GM23338 (cell line): ENCODE data around the gene CCL15. TPM values are rescaled to one million over a fixed set of nuclear protein-coding genes. Genes with fewer than 3 reads are reported as not detected.

Source experiments
- ATAC-seq: fragments of 200-7000 bp; cut with Tn5 transposase; 3 replicates; pipeline ENCODE4 v1.9.1; 2020
- DNase-seq: peaks from one replicate; pipeline ENCODE4 v3.0.0-alpha.2; 2015; ENCODE audit warnings: low spot score
- H2AFZ ChIP-seq: fragments of 200-600 bp; sonication (generic); 2 replicates; pipeline ENCODE4 v1.8.0; 2016; ENCODE audit warnings: antibody characterized with exemption, mild to moderate bottlenecking, moderate library complexity
- H3F3A ChIP-seq: fragments of 200-600 bp; sonication (generic); replicated peaks from 2 replicates; pipeline ENCODE4 v1.8.0; 2017; ENCODE audit warnings: antibody characterized with exemption, mixed run types, low read depth
- H3K27ac ChIP-seq: fragments of 200-600 bp; sonication (generic); 2 replicates; pipeline ENCODE4 v1.6.1; 2016; ENCODE audit warnings: low read depth
- H3K27me3 ChIP-seq: fragments of 200-600 bp; sonication (generic); 2 replicates; pipeline ENCODE4 v1.8.0; 2016; ENCODE audit warnings: mild to moderate bottlenecking, mixed run types, moderate library complexity; ENCODE audit not compliant: insufficient read depth
- H3K36me3 ChIP-seq: fragments of 200-600 bp; sonication (generic); 2 replicates; pipeline ENCODE4 v1.8.0; 2016; ENCODE audit warnings: mild to moderate bottlenecking; ENCODE audit not compliant: insufficient read depth
- H3K4me1 ChIP-seq: fragments of 200-600 bp; sonication (generic); 2 replicates; pipeline ENCODE4 v1.8.0; 2016; ENCODE audit warnings: mild to moderate bottlenecking, moderate library complexity; ENCODE audit not compliant: insufficient read depth
- H3K4me2 ChIP-seq: fragments of 200-600 bp; sonication (generic); 2 replicates; pipeline ENCODE4 v1.7.1; 2017; ENCODE audit warnings: mixed run types
- H3K4me3 ChIP-seq: fragments of 200-600 bp; sonication (generic); 2 replicates; pipeline ENCODE4 v1.6.1; 2016; ENCODE audit warnings: mixed run types
- H3K79me2 ChIP-seq: fragments of 200-600 bp; sonication (generic); replicated peaks from 2 replicates; pipeline ENCODE4 v1.8.0; 2017; ENCODE audit warnings: mild to moderate bottlenecking; ENCODE audit not compliant: insufficient read depth
- H3K9me2 ChIP-seq: fragments of 200-600 bp; sonication (generic); 2 replicates; pipeline ENCODE4 v1.8.0; 2017; ENCODE audit not compliant: insufficient read depth
- H4K20me1 ChIP-seq: fragments of 200-600 bp; sonication (generic); replicated peaks from 2 replicates; pipeline ENCODE4 v1.8.0; 2017; ENCODE audit warnings: mild to moderate bottlenecking; ENCODE audit not compliant: insufficient read depth
- H3K27ac Mint-ChIP-seq: 2 replicates; pipeline ENCODE4 v1.8.0; 2020; ENCODE audit warnings: inconsistent platforms, mild to moderate bottlenecking, moderate library complexity, mixed read lengths
- H3K27me3 Mint-ChIP-seq: 3 replicates; pipeline ENCODE4 v1.8.0; 2022; ENCODE audit warnings: low read depth, mild to moderate bottlenecking, moderate library complexity, mixed read lengths, inconsistent platforms; ENCODE audit not compliant: insufficient read depth, poor library complexity
- H3K36me3 Mint-ChIP-seq: 3 replicates; pipeline ENCODE4 v1.8.0; 2021; ENCODE audit warnings: low read depth, mild to moderate bottlenecking, inconsistent platforms, moderate library complexity, mixed read lengths
- H3K4me1 Mint-ChIP-seq: 3 replicates; pipeline ENCODE4 v1.8.0; 2020; ENCODE audit warnings: mild to moderate bottlenecking, inconsistent platforms, mixed read lengths
- H3K4me3 Mint-ChIP-seq: 3 replicates; pipeline ENCODE4 v1.8.0; 2021; ENCODE audit warnings: moderate library complexity, mild to moderate bottlenecking, inconsistent platforms, mixed read lengths
- H3K9me3 Mint-ChIP-seq: 3 replicates; pipeline ENCODE4 v1.8.0; 2020; ENCODE audit warnings: moderate library complexity, mild to moderate bottlenecking, inconsistent platforms, mixed read lengths
- CREB1 ChIP-seq: fragments of 250-450 bp; sonication (Bioruptor Pico); IDR thresholded peaks from 2 replicates; pipeline ENCODE4 v1.5.0; 2020; ENCODE audit warnings: low read depth, mild to moderate bottlenecking, moderate library complexity
- CTCF ChIP-seq, 2 experiments: fragments of 200-600 bp in 1 of 2; sonication (generic) in 1 of 2; conservative IDR thresholded peaks; 2 replicates each; pipeline versions ENCODE4 v1.5.1 to v1.6.1; 2016 to 2017; ENCODE audit warnings: antibody characterized with exemption in 2 of 2, low read depth in 2 of 2, mild to moderate bottlenecking in 2 of 2, moderate library complexity in 1 of 2
- ETS1 ChIP-seq: IDR thresholded peaks from 2 replicates; pipeline ENCODE4 v1.6.1; 2016; ENCODE audit warnings: antibody characterized with exemption
- EZH2 ChIP-seq: fragments of 200-600 bp; sonication (generic); IDR thresholded peaks from one replicate; pipeline ENCODE4 v1.8.0; 2017; ENCODE audit warnings: antibody characterized with exemption, mild to moderate bottlenecking, low read depth; ENCODE audit not compliant: unreplicated experiment
- EZH2phosphoT487 ChIP-seq: fragments of 200-600 bp; sonication (generic); IDR thresholded peaks from one replicate; pipeline ENCODE4 v1.8.1; 2018; ENCODE audit warnings: antibody characterized with exemption; ENCODE audit not compliant: unreplicated experiment
- JUNB ChIP-seq: IDR thresholded peaks from one replicate; pipeline ENCODE4 v1.6.1; 2016; ENCODE audit warnings: antibody characterized with exemption; ENCODE audit not compliant: unreplicated experiment
- NANOG ChIP-seq: IDR thresholded peaks from 2 replicates; pipeline ENCODE4 v1.6.1; 2016; ENCODE audit warnings: antibody characterized with exemption, borderline replicate concordance
- POLR2AphosphoS5 ChIP-seq: IDR thresholded peaks from 2 replicates; pipeline ENCODE4 v1.6.1; 2016; ENCODE audit warnings: antibody characterized with exemption, low read depth
- REST ChIP-seq: IDR thresholded peaks from one replicate; pipeline ENCODE4 v1.6.1; 2018; ENCODE audit warnings: antibody characterized with exemption; ENCODE audit not compliant: unreplicated experiment
- STAT1 ChIP-seq: IDR thresholded peaks from one replicate; pipeline ENCODE4 v1.6.1; 2016; ENCODE audit warnings: antibody characterized with exemption; ENCODE audit not compliant: unreplicated experiment
- ZNF114 ChIP-seq: fragments of 250-450 bp; sonication (Bioruptor Pico); IDR thresholded peaks from 2 replicates; pipeline ENCODE4 v1.5.0; 2020; ENCODE audit warnings: mild to moderate bottlenecking, moderate library complexity
- ZNF331 ChIP-seq: fragments of 250-450 bp; sonication (Bioruptor Pico); IDR thresholded peaks from 2 replicates; pipeline ENCODE4 v1.5.0; 2020; ENCODE audit warnings: low read depth, mild to moderate bottlenecking, moderate library complexity
- polyA plus RNA-seq: library from polyadenylated mRNA; unstranded; fragments of >200 nt; fragmentation: Nextera tagmentation; extraction: Ambion mirVana; gene quantifications from 2 replicates; pipeline ENCODE4 v1.2.1, GENCODE V29; 2016
- total RNA-seq: library from RNA; depleted of rRNA; stranded (reverse); fragments of >200 nt; shearing (Covaris generic); gene quantifications from 2 replicates; pipeline ENCODE4 v1.2.3, GENCODE V29; 2014

Gene CCL15
- total and polyA plus RNA-seq, 2 experiments from 2014 or later = not detected

GRCh38 chr17:35953720-35954119 lies 47.6 kb downstream of the CCL15 start (continued):
- no peak for TF ChIP-seq REST
- TF ChIP-seq STAT1 = no peak
- TF ChIP-seq CREB1 (CRISPR knock-in tag) = no peak
- TF ChIP-seq CTCF (conservative IDR thresholded peaks at IDR 0.05; ENCODE audit: low read depth in 2 of 2) = no peak
- TF ChIP-seq ETS1 = no peak
- no peak for TF ChIP-seq EZH2phosphoT487
- no peak for TF ChIP-seq ZNF331 (CRISPR knock-in tag)

GRCh38 chr17:35949401-35949800 lies 52.0 kb downstream of the CCL15 start:
- no peak for DNase-seq
- Histone ChIP-seq H3K27ac (no peak overlapping the region), H2AFZ (peak overlapping the region; percentile 63), H3K79me2 (no peaks in the 10 kb centered on the region), H3K36me3 (no peaks in the 10 kb centered on the region), H3K27me3 (no peaks in the 10 kb centered on the region), H3K9me2 (peaks cover 4% of the 10 kb centered on the region; the same call in 1 of the 2 replicates), H3K4me1 (peaks cover 11% of the 10 kb centered on the region), H4K20me1 (no peaks in the 10 kb centered on the region), H3K4me2 (no peak overlapping the region), H3K4me3 (no peak overlapping the region), H3F3A (no peaks in the 10 kb centered on the region)
- Mint-ChIP-seq H3K36me3 (no peaks in the 10 kb centered on the region), H3K27me3 (no peaks in the 10 kb centered on the region), H3K27ac (no peak overlapping the region), H3K4me3 (no peak overlapping the region), H3K4me1 (peaks cover 12% of the 10 kb centered on the region; the same call in 2 of the 3 replicates), H3K9me3 (no peaks in the 10 kb centered on the region)
- ATAC-seq = no peak
- TF ChIP-seq ZNF114 (CRISPR knock-in tag) (no peak), REST (no peak), NANOG (no peak), JUNB (no peak), EZH2 (no peak), POLR2AphosphoS5 (no peak), CREB1 (CRISPR knock-in tag) (no peak), CTCF (conservative IDR thresholded peaks at IDR 0.05; ENCODE audit: low read depth in 2 of 2) (no peak)
